NCI-H1417 treated with DMSO at 0.1 percent for 48 hours (cell line): Measurements from ENCODE around the gene ITGA1.
"Not testable (repeated sequence)": the region's sequence is repeated elsewhere in the genome, so short reads cannot be mapped to it uniquely, and the experiment has no call there.

Experiments
- DNase-seq: peaks from one replicate; lab custom pipeline; 2025; lab: John Stamatoyannopoulos, UW

Gene ITGA1

DNA sequence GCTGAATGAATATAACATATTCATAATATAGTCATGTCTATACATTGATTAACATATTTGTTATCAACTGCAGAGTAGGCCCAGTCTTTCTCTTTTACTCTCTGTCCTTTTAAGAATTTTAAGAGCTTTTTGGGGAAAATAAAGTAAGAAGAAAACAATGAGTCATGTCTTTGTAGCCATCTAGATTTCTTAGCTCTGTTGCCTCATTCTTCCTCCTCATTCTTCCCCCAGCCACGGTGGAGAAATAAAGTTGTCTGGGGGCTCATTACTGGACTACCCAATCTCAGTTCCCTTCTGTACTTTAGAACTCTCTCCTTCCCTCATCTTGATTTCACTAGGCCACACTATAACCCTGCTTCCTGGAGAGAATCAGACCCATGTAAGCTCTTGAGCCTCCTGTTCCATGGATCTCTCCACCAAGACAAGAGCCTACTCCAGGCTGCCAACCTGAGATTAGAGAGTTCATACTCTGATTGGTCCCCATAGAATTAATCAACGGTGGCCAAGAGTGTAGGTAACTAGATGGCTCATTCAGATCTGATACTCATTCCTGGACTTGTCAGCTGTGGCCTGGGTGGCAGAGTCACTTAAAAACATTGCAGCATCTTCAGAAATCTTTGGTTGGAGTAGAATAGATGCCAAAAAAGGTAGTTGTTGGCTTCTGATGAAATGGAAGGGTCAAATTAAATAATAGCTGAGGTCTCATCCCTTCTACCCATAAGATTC, 44.2 kb downstream of the ITGA1 start:
- DNase-seq: no peak

DNA sequence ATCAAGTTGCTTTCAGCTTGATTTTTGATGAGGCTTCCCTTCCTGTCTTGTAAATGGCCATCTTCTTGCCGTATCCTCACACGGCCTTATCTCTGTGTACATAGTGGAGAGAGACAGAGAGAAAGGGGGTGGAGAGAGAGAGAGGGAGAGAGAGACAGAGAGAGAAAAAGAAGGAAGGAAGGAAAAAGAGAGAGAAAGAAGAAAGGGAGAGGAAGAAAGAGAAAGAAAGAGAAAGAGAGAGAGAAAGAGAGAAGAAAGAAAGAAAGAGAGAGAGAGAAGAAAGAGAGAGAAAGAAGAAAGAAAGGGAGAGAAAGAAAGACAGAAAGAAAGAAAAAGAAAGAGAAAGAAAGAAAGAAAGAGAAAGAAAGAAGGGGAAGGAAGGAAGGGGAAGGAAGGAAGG, 46.6 kb downstream of the ITGA1 start:
- no peak for DNase-seq

DNA sequence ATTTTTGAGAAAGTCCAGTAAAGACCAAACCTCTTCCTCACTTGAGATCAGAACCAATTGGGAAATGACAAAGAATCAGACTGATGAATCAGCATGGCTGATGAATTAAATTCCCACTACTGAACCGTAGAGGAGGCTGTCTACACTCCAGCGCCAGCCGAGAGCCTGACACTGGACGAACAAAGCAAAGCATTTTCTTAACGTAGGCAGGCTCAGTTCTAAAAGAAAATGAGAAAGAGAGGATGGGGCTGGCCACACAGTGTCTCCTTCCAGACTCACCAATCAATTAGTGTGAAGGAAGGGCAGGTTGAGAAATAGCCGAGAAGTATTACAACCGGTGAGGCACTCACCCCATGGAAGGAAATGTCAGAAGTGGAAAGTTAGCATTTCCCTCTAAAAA, 49.4 kb downstream of the ITGA1 start:
- DNase-seq: no peak

DNA sequence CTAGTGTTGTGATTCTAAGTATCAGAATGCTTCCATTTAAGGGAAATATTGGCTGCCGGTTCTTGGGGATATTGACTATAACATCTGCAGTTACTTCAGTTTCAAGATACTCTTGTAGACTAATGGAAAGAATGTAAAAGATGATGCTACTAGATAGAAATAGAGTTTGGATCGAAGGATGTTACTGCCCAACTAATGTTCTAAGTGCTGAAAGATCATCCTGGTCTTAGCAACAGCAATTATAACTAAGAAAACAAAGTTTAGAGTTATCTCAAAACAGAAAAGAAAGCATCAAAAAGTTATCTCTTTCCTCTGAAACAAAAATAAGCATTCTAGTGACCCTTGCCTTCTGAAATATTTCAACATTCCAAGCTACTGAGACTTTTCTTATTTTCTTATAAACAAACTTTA, 49.9 kb downstream of the ITGA1 start:
- no peak for DNase-seq

DNA sequence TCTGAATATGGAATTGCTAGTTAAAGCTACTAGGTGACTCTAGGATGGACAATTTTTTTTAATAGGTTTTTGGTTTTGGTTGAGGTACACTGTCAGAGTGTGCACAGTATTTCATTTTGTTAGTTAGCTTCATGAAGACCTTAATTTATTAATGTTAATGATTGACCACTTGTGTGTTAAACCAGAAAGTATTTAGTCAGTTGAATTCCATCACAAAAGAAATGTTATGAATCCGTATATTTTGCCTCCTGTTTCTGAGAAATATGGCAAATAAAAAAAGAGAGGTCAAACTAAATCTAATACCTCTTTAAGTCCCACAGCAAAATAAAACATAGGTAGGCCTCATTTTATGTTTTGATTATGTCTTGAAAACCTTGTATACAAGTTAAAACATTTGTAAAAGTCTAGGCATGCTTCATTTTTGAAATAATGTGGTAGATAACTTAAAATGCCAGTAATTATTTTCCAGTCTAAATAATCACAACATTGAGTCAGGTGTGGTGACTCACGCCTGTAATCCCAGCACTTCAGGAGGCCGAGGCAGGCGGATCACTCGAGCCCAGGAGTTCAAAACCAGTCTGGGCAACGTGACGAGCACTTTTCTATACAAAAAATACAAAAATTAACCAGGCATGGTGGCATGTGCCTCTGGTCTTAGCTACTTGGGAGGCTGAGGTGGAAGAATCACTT, 50.8 kb downstream of the ITGA1 start:
- DNase-seq: no peak

DNA sequence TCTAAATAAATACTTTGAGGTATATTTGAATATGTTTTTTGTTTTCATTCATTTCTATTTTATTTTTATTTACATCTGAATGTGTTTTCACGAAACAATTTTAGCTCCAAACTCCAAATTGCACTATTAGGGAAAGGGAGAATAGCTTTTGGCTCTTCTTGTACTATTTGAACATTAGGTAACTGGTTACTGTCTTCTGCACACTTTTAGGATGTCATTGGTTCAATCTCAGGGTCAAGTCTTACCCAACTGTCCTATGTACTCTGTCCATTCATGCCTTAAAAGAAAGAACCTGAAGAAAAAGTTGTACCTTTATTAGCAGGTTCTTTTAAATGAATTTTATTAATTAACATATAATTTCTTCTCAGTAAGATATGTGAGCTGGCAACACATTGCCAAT, 51.6 kb downstream of the ITGA1 start:
- DNase-seq: no peak

DNA sequence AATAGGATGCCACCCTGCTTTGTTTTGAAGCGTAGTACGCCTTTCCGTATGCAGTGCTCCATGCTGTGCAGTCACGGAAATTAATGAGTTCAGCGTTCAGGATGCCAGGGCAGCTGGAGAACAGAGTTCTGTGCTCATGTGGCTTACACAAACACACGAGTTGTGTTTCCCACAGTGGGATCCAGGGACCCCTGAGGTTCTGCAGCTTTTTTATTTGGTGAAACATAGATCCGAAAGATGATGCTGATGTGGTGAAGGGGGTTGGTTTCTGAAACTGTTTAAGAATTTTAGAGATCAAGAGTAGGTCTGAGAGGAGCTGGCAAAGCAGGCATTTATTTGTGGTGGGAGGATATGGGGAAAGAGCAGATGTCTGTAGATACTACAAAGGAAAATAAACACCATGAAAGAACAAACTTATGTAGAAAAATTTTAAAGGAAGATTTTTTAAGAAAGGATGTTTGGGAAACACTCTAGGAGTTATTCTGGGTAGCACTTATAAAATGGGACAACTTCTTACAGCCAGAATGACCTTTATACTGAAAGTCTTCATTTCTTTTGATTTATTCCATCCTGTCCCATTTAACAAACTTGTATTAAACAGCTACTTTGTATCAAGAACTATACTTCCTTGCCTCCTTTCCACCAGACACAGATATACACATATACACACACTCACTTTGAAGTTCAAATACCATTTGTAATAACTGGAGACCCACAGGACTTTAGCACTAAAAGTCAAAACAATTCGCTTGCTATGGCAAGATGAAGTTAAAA, 52.7 kb downstream of the ITGA1 start:
- DNase-seq: no peak

DNA sequence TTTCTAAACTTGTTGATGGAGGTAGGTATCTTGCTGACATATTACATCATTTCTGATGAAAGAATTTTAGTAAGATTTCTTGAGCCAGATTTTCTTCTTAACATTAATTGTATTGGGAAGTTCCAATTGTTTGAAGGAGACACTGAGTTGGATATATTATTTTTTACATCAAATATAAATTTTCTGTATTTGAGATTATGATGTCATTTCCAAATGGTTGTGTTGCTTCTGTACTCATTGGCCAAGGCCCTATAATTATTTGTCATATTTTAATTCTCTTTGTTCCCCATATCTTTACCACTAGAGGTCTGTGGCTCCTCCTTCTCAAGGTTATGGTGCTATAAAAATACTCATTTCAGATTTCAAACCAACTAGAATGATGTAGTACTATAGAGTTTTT, 53.4 kb downstream of the ITGA1 start:
- no peak for DNase-seq

DNA sequence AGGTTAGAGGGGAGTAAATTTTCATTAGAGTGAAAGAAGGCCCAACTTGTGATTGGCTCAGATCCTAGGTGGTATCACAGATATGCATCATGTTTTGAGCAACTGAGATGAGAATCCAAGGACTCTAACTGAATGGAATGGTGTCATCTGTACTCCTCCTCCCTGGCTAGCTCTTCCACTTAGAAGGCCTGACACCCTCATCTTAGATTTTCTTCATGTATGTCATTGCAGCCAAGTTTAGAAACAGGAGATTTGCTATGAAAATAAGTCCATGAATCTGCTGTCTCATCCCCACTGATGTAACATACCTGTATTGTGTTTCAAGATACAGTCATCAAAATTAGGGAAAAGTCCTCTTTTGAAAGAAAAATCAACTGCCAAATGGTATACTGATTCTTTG, 54.4 kb downstream of the ITGA1 start:
- DNase-seq: no peak

DNA sequence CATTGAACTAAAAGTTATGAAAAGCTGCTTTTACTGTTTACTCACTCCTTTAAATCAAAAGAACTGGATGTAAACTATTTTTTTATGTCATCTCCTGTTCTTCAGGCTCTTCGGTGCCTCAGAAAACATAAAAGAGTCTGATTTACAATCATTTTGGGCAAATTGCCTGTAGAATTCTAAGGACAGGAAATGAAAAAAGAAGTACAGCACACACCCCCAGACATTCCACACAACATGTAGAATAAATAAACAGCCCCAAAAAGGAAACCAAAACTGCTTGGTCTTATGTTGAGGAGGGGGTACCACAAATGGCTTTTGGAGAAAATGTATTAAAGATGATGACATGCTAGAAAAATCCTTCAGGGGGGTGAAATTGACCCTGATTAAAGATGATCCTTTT, 57.2 kb downstream of the ITGA1 start:
- DNase-seq: no peak

DNA sequence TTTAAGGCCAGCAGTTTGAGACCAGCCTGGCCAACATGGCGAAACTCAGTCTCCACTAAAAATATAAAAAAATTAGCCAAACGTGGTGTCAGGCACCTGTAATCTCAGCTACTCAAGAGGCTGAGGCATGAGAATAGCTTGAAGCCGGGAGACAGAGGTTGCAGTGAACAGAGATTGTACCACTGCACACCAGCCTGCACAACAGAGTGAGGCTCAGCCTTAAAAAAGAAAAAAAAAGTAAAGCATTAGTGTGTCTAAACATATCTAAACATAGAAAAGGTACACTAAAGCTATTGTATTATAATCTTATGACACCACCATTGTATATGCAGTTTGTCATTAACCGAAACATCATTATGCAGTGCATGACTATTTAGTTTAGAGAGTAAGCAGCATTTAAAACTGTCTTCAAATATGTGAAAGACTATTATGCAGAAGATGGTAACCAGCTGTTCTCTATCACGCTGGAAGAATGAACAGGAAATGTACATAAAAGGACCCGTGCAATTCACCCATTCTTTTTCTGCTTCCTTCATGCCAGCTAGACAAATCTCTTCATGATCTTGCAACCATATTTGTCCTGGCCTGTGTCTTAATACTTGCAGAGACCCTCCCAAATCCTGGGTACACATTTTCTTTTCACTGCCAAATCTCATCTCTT, 58.6 kb downstream of the ITGA1 start:
- no peak for DNase-seq

DNA sequence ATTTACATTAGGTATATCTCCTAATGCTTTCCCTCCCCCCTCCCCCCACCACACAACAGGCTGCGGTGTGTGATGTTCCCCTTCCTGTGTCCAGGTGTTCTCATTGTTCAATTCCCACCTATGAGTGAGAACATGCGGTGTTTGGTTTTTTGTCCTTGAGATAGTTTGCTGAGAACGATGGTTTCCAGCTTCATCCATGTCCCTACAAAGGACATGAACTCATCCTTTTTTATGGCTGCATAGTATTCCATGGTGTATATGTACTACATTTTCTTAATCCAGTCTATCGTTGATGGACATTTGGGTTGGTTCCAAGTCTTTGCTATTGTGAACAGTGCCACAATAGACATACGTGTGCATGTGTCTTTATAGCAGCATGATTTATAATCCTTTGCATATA, 61.0 kb downstream of the ITGA1 start:
- not testable (repeated sequence) for DNase-seq

DNA sequence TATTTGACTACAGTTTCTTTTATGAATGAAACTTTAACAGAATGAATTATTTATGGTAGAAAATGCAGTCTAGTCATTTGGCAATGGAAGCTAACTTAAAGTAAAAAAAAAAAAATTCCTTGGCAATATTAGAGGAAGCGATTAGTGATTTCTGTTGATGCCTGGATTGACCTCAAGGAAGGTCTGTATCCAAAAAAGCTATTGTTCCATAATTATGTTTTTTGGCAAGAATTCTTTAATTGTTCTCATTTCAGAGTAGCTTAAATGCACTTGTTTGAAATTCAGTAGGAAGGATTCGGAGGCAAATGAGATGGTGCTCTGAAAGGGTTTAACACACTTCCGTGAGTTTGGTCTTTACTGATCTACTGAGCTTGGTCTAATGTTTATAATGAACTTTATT, 61.8 kb downstream of the ITGA1 start:
- DNase-seq: no peak

DNA sequence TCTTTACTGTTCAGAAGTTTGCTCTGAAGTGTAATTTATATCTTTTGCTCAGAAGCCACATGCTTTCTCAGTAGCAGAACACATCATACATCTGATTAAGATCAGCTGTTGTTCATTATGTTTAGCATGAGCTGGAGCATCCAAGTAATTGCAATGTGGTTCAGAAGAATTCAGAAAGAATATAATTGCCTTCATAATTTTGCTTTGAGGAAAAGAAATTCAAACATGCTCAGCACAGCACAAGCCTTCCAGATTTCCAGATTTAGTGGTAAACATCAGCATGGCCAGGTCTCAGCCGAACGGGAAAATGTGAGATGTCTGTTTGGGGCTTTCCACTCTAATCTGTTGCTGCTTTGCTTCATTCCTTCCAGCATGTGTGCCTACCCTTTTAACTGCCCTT, 65.9 kb downstream of the ITGA1 start:
- DNase-seq: no peak

DNA sequence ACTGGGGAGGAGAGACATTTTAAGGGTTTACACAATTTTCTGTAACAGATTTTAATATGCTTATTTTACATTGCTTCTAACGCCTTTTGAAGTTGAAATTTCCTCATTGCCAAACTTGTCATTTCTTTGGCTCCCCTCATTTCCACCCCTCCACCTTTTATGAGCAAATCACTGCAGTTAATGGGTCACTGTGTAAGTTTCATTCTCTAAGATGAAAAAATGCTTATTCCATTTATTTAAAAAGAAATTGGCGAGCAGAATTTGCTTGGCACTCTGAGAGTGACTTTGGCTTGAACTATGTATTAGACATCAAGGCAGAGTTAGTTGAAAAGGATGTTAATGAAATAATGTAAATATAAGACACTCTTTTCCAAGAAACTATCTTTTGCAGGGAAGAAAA, 66.6 kb downstream of the ITGA1 start:
- DNase-seq: no peak

DNA sequence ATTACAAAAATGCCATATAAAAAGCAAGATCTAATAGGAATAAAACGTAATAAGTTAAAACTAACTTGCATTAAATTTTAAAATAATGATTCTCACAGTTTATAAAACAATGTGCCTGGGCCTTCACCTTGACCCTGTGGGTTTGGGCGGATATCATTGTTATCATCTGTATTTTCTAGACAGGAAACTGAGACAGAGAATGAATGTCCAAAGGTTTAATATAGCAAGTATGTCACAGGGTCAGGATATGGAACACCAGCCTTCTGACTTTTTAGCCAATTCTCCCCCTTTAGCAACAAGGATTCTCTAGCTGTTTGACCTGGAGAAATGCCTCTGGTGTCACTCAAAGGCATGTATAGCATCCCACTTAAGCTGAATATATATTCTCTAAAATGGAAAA, 67.2 kb downstream of the ITGA1 start:
- DNase-seq: no peak

DNA sequence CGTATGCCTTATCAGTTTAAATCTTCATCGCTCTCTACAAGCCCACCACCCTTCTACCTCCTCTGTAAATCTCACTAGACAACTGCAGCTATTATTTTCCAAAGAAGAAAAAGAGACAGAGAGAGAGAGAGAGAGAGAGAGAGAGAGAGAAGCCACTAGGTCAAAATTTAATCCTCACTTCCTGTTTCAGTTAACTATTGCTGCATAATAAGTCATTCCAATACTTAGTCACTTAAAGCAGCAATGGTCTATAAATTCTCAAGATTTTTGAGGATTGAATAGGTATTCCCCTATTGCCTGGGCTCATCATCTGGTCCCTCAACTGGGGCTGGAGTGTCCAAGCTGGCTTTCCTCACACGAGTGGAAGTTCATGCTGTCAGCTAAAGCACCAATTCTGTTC, 68.8 kb downstream of the ITGA1 start:
- no peak for DNase-seq

DNA sequence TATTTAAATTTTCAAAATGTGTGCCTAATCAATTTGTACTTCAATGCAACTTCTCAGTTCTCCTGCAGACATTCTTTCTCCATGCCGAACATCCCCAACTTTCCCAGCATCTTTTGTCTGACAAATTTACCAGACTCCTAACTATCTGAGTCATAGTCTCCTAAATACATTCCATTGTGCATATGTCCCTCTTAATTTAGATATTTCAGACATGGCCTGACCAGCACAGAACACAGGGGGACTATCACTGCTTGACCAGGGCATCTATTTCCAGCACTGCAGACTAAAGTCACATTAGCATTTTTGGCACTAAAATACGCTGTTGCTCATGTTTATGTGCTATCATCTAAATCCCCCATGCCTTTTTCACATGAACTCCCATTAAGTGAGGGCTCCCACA, 71.9 kb downstream of the ITGA1 start:
- DNase-seq: no peak

DNA sequence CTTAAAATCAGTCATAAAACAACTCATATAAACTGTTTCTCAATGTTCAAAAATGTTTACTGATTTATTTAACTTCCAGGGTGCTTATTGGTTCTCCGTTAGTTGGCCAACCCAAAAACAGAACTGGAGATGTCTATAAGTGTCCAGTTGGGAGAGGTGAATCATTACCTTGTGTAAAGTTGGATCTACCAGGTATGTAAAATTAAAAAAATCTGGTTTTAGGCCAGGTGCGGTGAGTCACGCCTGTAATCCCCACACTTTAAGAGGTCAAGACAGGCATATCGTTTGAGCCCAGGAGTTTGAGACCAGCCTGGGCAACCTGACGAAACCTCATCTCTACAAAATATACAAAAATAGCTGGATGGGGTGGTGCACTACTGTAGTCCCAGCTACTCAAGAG, 73.7 kb downstream of the ITGA1 start:
- DNase-seq: no peak

DNA sequence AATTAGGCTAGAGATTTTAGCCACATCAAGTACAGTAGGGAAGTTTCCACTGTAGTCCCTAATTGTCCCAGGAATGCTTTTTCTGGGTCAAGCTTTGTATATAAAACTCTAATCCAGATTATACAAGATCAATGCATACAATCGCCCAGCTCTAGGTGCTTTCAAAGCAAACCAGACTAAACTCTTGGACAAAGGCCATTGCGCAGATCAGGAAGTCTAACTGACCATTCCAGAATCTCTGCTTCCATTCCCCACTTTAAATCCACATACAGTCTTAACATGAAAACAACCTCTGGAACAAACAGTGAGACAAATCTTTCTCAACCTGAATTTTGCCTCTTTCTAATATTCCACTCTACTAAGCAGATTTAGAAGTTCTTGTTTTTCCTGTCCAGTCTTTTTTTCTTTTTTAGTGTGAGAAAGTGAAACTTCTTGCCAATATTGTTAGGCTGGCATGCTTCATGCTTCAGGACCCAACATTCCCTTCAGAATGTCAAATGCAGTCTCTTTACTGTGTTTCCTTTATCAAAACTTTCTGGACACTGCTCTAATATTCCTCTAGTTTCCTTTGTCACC, 76.1 kb downstream of the ITGA1 start:
- no peak for DNase-seq

DNA sequence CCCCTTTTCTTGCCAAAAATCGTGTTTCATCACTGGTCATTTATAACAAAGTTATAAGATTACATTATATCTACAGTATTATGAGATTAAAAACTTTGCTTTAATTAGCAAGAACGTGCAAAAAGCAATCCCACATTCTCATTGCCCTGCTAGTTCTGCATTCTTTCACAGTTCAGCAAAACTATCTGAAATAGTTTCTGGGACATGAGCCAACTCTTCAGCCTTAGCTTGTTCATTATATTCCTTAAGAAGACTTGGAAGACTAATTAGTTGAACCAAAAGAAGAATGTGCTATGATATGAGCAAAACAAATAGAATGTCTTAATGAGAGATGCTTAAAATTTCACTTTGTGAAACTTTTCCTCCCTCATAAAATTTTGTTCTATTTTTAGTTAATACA, 76.7 kb downstream of the ITGA1 start:
- DNase-seq: no peak

DNA sequence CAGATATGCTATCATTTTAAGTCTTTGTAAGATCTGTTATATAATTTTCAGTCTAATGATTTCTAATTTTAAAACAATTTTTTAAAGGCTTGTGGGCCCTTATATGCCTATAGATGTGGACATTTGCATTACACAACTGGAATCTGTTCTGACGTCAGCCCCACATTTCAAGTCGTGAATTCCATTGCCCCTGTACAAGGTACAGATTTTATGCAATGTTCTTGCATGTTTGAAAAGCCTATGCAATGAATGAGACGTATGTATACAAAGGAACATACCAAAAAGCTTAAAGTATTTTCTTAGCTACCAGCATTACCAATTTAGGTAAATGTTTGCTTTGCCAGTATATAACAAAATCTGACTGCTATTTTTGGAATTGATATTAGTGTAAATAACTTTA, 77.2 kb downstream of the ITGA1 start:
- no peak for DNase-seq
